ENCODE data around the gene KDM7A.
"Not testable (repeated sequence)": the region's sequence is repeated elsewhere in the genome, so short reads cannot be mapped to it uniquely, and the experiment has no call there.

Gene KDM7A

GRCh38 chr7:140176811-140177702, at the start of gene KDM7A:
Gene KDM7A (minus strand): TSS chr7:140176983. CDS start chr7:140176937, 46 bp downstream.
- DNase-seq: peak; percentile 70 to 97

DNA sequence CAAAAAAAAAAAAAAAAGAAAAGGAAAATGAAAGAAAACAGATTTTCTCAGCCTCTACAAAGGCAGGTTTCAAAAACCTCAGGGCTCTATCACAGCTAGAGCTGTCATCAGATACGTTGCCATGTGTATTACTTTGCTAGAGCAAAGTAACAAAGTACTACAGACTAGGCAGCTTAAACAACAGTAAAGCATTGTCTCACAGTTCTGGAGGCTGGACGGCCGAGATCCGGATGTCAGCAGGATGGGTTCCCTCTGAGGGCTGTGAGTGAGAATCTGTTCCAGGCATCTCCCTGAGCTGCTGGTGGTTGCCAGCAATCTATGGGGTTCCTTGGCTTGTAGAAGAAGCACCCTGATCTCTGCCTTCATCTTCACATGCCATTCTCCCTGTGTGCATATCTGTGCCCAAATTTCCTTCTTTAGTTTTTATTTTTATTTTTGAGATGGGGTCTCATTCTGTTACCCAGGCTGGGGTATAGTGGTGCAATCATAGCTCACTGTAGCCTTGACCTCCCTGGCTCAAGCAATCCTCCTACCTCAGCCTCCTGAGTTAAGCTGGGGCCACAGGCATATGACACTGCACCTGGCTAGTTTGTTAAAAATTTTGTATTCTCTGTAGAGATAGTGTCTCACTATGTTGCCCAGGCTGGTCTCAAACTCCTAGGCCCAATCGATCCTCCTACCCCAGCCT, 48.9 kb upstream of the KDM7A start:
- no peak for DNase-seq

- no peak for DNase-seq
These were observed 46.9 kb upstream of the KDM7A start for GRCh38 chr7:140223515-140224221.

- no peak for DNase-seq
These were observed 46.0 kb upstream of the KDM7A start for GRCh38 chr7:140222814-140223213.

GRCh38 chr7:140219672-140220524, 43.1 kb upstream of the KDM7A start:
- DNase-seq: no peak

GRCh38 chr7:140218656-140219055, 41.9 kb upstream of the KDM7A start:
- DNase-seq: no peak

DNA sequence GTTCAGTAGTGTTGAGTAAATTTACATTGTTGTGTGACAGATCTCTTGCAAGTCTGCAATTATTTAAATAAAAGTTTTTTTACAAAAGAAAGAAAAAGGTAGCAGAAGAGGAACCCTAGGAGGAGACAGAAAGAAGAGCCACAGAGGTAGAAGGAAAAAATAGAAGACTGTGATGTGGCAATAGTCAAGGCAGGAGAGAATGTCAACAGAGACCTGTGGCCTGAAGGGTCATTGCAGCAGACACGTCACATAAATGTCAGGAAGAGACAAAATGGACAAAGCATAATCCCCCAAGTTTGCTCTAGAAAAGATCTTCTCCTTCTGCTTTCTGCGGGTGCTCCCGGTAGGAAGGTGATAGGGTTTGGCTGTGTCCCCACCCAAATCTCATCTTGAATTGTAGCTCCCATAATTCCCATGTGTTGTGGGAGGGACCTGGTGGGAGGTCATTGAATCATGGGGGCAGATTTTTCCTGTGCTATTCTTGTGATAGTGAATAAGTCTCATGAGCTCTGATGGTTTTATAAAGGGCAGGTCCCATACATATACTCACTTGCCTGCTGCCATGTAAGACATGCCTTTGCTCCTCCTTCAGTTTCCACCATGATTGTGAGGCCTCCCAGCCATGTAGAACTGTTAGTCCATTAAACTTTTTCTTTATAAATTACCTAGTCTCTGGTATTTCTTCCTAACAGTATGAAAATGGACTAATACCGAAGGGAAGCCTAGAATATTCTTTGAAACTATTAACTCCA, 41.1 kb upstream of the KDM7A start:
- no peak for DNase-seq

DNA sequence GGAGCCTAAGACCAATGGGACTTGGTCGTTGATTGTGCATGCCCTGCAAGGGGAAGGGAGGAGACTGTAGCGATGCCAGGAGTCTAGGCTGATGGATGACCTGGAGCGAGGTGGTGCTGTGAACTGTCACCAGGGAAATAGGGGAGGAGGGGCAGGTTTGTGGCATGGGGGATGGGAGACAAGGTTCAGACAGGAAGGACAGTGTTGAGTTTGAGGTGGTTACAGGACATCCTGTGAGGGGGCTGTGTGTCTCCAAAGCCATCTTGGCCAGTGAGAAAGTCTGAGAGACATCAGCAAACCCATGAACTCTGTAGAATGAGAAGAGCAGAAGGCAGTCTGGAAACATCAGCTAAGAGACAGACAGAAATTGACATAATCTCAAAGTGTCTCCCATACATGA, 38.5 kb upstream of the KDM7A start:
- no peak for DNase-seq

GRCh38 chr7:140214075-140214684, 37.4 kb upstream of the KDM7A start:
- no peak for DNase-seq

GRCh38 chr7:140213684-140214074, 36.9 kb upstream of the KDM7A start:
- DNase-seq: no peak

GRCh38 chr7:140212100-140212881, 35.5 kb upstream of the KDM7A start:
- DNase-seq: no peak

- DNase-seq: no peak
These were observed 34.9 kb upstream of the KDM7A start for GRCh38 chr7:140211698-140212097.

DNA sequence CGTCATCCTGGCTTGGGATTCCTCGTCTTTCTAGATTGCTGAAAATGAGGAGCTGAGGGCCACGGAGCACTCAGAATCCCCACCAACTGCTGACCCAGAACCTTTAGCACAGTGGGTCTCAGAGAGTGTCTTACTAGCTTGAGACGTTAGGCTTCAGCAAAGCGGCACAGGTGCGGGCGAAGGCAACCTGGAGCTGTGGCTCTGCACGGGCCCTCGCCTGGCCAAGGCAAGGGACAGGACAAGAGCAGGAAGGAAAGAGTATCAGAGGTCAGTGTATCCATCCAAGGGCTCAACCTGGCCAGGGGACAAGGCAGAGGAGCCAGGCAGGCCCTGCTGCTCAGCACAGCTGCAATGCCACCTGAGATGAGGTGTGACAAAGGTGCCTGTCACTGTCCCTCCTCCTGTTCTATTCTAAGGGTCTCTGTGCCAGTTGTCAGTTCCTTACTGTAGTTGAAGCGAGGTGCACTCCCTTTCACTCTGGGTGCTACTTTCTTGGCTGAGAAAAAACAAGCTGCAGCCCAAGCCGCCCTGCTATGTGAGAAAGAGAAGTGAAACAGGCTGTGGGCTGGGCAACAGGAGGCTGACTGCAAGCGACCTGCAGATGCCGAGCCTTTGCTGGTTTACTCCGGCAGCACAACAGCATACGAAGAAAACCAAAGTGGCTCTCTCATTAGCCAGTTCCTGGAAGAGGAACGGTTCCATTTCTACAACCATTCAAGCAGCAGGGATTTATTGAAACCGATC, 33.3 kb upstream of the KDM7A start:
- DNase-seq: no peak

- no peak for DNase-seq
These were observed 30.0 kb upstream of the KDM7A start for GRCh38 chr7:140206616-140207389.

DNA sequence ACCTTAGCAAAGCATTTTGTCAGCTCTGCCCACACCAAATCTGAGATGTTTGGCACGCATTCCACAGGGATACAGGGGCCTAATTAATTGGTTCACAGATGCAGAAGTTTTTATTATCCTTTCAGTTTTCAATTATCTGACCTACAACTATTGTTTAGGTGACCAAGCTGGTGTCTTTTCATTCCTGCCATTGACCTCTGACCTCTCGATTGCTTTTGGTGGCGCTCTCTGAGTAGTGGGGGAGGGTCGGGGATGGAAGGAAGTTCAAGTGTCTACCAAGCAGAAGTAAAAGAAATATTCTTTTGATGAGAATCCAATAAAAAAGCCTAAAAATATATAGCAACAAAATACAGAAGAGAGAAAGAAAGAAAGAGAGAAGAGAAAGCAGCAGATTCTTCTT, 28.8 kb upstream of the KDM7A start:
- DNase-seq: no peak

DNA sequence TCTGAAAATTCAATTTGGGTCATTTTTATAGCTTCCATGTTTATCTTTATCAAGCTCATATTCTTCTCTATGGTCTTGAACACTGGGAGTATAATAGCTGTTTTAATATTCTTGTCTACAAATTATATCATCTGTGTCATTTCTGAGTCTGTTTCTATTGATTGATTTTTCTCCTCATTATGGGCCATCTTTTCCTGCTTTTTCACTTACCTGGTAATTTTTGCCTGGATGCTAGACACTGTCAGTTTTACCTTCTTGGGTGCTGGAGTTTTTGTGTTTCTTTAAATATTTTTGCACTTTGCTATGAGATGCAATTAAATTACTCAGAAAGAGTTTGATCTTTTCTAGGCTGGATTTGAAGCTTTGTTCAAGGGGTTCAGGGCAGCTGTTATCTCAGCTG, 26.8 kb upstream of the KDM7A start:
- no peak for DNase-seq

DNA sequence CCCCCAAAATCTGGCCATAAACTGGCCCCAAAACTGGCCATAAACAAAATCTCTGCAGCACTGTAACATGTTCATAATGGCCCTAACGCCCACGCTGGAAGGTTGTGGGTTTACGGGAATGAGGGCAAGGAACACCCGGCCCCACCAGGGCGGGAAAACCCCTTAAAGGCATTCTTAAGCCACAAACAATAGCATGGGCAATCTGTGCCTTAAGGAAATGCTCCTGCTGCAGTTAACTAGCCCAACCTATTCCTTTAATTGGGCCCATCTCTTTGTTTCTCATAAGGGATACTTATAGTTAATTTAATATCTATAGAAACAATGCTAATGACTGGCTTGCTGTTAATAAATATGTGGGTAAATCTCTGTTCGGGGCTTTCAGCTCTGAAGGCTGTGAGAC, 26.2 kb upstream of the KDM7A start:
- DNase-seq: not testable (repeated sequence)

- no peak for DNase-seq
These were observed 24.6 kb upstream of the KDM7A start for GRCh38 chr7:140201393-140201792.

All from NCI-H526 (cell line).